Liver (tissue), 3 donors: ENCODE results near the gene ARID4B.

Experiments
- ATF3 ChIP-seq: IDR thresholded peaks from 2 replicates; pipeline ENCODE4 v1.6.1; 2016; ENCODE audit warnings: antibody characterized with exemption
- EGR1 ChIP-seq, 2 donors: IDR thresholded peaks; 2 replicates each; pipeline ENCODE4 v1.6.1; 2016 to 2018; ENCODE audit warnings: antibody characterized with exemption in 2 of 2, low read depth in 2 of 2
- FOXA1 ChIP-seq: IDR thresholded peaks from 2 replicates; pipeline ENCODE4 v1.6.1; 2016; ENCODE audit warnings: antibody characterized with exemption
- JUND ChIP-seq, 2 donors: IDR thresholded peaks; 2 replicates each; pipeline ENCODE4 v1.6.1; 2016; ENCODE audit warnings: antibody characterized with exemption in 2 of 2
- RAD21 ChIP-seq, 2 donors: IDR thresholded peaks; 2 replicates each; pipeline ENCODE4 v1.6.1; 2016; ENCODE audit warnings: antibody characterized with exemption in 2 of 2, mild to moderate bottlenecking in 2 of 2
- REST ChIP-seq: IDR thresholded peaks from 2 replicates; pipeline ENCODE4 v1.6.1; 2016; ENCODE audit warnings: antibody characterized with exemption, mild to moderate bottlenecking
- RXRA ChIP-seq, 2 donors: IDR thresholded peaks; 2 replicates each; pipeline ENCODE4 v1.6.1; 2017 to 2018; ENCODE audit warnings: antibody characterized with exemption in 2 of 2, mild to moderate bottlenecking in 1 of 2
- SP1 ChIP-seq: IDR thresholded peaks from 2 replicates; pipeline ENCODE4 v1.6.1; 2018; ENCODE audit warnings: antibody characterized with exemption, mild to moderate bottlenecking
- TAF1 ChIP-seq: conservative IDR thresholded peaks from 2 replicates; pipeline ENCODE4 v1.6.1; 2016; ENCODE audit warnings: antibody characterized with exemption, mild to moderate bottlenecking
- TF ChIP-seq, protein P1 (sequence below): fragments of 150-350 bp; IDR thresholded peaks from 2 replicates; pipeline ENCODE4 v1.5.1; 2017; ENCODE audit warnings: improper control_type of control experiment, low read depth, low read length; ENCODE audit not compliant: missing input control
- TF ChIP-seq, protein P2 (sequence below): IDR thresholded peaks from 2 replicates; pipeline ENCODE4 v1.6.1; 2016; ENCODE audit warnings: antibody characterized with exemption
- TF ChIP-seq, protein P3 (sequence below): IDR thresholded peaks from 2 replicates; pipeline ENCODE4 v1.6.1; 2016; ENCODE audit warnings: antibody characterized with exemption
- donor health status: healthy.
- donor health status: healthy.

GRCh38 chr1:235280467-235280866 lies 47.5 kb downstream of the ARID4B start:
- TF ChIP-seq, protein P1, sequence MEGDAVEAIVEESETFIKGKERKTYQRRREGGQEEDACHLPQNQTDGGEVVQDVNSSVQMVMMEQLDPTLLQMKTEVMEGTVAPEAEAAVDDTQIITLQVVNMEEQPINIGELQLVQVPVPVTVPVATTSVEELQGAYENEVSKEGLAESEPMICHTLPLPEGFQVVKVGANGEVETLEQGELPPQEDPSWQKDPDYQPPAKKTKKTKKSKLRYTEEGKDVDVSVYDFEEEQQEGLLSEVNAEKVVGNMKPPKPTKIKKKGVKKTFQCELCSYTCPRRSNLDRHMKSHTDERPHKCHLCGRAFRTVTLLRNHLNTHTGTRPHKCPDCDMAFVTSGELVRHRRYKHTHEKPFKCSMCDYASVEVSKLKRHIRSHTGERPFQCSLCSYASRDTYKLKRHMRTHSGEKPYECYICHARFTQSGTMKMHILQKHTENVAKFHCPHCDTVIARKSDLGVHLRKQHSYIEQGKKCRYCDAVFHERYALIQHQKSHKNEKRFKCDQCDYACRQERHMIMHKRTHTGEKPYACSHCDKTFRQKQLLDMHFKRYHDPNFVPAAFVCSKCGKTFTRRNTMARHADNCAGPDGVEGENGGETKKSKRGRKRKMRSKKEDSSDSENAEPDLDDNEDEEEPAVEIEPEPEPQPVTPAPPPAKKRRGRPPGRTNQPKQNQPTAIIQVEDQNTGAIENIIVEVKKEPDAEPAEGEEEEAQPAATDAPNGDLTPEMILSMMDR, result no peak
- no peak for TF ChIP-seq SP1
- no peak for TF ChIP-seq REST
- TF ChIP-seq, protein P2, sequence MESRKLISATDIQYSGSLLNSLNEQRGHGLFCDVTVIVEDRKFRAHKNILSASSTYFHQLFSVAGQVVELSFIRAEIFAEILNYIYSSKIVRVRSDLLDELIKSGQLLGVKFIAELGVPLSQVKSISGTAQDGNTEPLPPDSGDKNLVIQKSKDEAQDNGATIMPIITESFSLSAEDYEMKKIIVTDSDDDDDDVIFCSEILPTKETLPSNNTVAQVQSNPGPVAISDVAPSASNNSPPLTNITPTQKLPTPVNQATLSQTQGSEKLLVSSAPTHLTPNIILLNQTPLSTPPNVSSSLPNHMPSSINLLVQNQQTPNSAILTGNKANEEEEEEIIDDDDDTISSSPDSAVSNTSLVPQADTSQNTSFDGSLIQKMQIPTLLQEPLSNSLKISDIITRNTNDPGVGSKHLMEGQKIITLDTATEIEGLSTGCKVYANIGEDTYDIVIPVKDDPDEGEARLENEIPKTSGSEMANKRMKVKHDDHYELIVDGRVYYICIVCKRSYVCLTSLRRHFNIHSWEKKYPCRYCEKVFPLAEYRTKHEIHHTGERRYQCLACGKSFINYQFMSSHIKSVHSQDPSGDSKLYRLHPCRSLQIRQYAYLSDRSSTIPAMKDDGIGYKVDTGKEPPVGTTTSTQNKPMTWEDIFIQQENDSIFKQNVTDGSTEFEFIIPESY, result no peak
- TF ChIP-seq EGR1 (IDR thresholded peaks at IDR 0.05; ENCODE audit: low read depth in 2 of 2), result no peak
- TF ChIP-seq TAF1, result no peak
- no peak for TF ChIP-seq RAD21 (IDR thresholded peaks at IDR 0.05)
- no peak for TF ChIP-seq JUND (IDR thresholded peaks at IDR 0.05)
- no peak for TF ChIP-seq RXRA (IDR thresholded peaks at IDR 0.05)
- TF ChIP-seq, protein P3, sequence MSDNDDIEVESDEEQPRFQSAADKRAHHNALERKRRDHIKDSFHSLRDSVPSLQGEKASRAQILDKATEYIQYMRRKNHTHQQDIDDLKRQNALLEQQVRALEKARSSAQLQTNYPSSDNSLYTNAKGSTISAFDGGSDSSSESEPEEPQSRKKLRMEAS, result no peak
- no peak for TF ChIP-seq ATF3
- no peak for TF ChIP-seq FOXA1
